HEK293T (cell line): ENCODE data around the gene SUPT16H.
"Not testable (repeated sequence)": the region's sequence is repeated elsewhere in the genome, so short reads cannot be mapped to it uniquely, and the experiment has no call there.

Experiments
- CTCF ChIA-PET: fragments of 350-600 bp; formaldehyde crosslinking; extraction: SDS; loops from one replicate; lab custom pipeline; 2021; ENCODE audit warnings: antibody characterized with exemption, inconsistent platforms; lab: Yijun Ruan, JAX
- POLR2A ChIA-PET: fragments of 350-600 bp; formaldehyde crosslinking; extraction: SDS; loops from one replicate; lab custom pipeline; 2020; ENCODE audit warnings: antibody characterized with exemption, inconsistent platforms; lab: Yijun Ruan, JAX
- DNase-seq: peaks from one replicate; pipeline ENCODE4 v3.0.0; 2012; ENCODE audit warnings: mixed read lengths; ENCODE audit errors: extremely low spot score
- ARNT ChIP-seq: fragments of 450-650 bp; IDR thresholded peaks from 2 replicates; pipeline ENCODE4 v1.6.1; 2017; ENCODE audit warnings: mild to moderate bottlenecking
- BHLHE40 ChIP-seq: fragments of 450-650 bp; IDR thresholded peaks from 2 replicates; pipeline ENCODE4 v1.6.1; 2016; ENCODE audit warnings: mild to moderate bottlenecking, moderate library complexity, borderline replicate concordance
- CTBP1 ChIP-seq: fragments of 450-650 bp; IDR thresholded peaks from 2 replicates; pipeline ENCODE4 v1.6.1; 2016; ENCODE audit warnings: borderline replicate concordance
- ELF4 ChIP-seq: fragments of 450-650 bp; IDR thresholded peaks from 2 replicates; pipeline ENCODE4 v1.6.1; 2017; ENCODE audit warnings: antibody characterized with exemption
- FOXA1 ChIP-seq: fragments of 450-650 bp; IDR thresholded peaks from 2 replicates; pipeline ENCODE4 v1.6.1; 2016; ENCODE audit warnings: mild to moderate bottlenecking
- FOXK2 ChIP-seq: fragments of 450-650 bp; IDR thresholded peaks from 2 replicates; pipeline ENCODE4 v1.6.1; 2016; ENCODE audit warnings: mild to moderate bottlenecking
- FOXM1 ChIP-seq: fragments of 450-650 bp; IDR thresholded peaks from 2 replicates; pipeline ENCODE4 v1.6.1; 2017; ENCODE audit warnings: mild to moderate bottlenecking, borderline replicate concordance
- HDGF ChIP-seq: fragments of 450-650 bp; IDR thresholded peaks from 2 replicates; pipeline ENCODE4 v1.6.1; 2017; ENCODE audit warnings: antibody characterized with exemption, borderline replicate concordance
- L3MBTL2 ChIP-seq: fragments of 450-650 bp; conservative IDR thresholded peaks from 2 replicates; pipeline ENCODE4 v1.6.1; 2016; ENCODE audit warnings: mild to moderate bottlenecking
- LEF1 ChIP-seq: fragments of 450-650 bp; IDR thresholded peaks from 2 replicates; pipeline ENCODE4 v1.6.1; 2017; ENCODE audit warnings: mild to moderate bottlenecking, borderline replicate concordance
- NFRKB ChIP-seq: fragments of 450-650 bp; IDR thresholded peaks from 2 replicates; pipeline ENCODE4 v1.6.1; 2016; ENCODE audit warnings: mild to moderate bottlenecking, moderate library complexity
- PKNOX1 ChIP-seq: fragments of 450-650 bp; IDR thresholded peaks from 2 replicates; pipeline ENCODE4 v1.6.1; 2016
- SP1 ChIP-seq: fragments of 450-650 bp; IDR thresholded peaks from 2 replicates; pipeline ENCODE4 v1.6.1; 2017
- SUZ12 ChIP-seq: fragments of 450-650 bp; IDR thresholded peaks from 2 replicates; pipeline ENCODE4 v1.6.1; 2016; ENCODE audit warnings: mild to moderate bottlenecking
- TARDBP ChIP-seq: fragments of 450-650 bp; IDR thresholded peaks from 2 replicates; pipeline ENCODE4 v1.6.1; 2016
- ZNF384 ChIP-seq: fragments of 450-650 bp; IDR thresholded peaks from 2 replicates; pipeline ENCODE4 v1.6.1; 2016

SUPT16H gene

GRCh38 chr14:21384494-21384851, 654 bp upstream of the SUPT16H start:
- POLR2A ChIA-PET = interaction anchor here (0.5 to 1.5 kb wide), 14 partner anchors 9 to 313 kb away, joined by 3 to 10 read pairs (median 4); partner anchors contain the start of genes CHD8 and RAB2B
- no peak for DNase-seq
- CTCF ChIA-PET = interaction anchor here (0.6 kb wide), 2 partner anchors 79 to 142 kb away, joined by 3 read pairs; partner anchors contain the start of gene SALL2
- no peak for TF ChIP-seq SUZ12
- no peak for TF ChIP-seq NFRKB
- TF ChIP-seq CTBP1 = no peak
- no peak for TF ChIP-seq ELF4
- no peak for TF ChIP-seq ARNT
- TF ChIP-seq FOXK2 = no peak
- no peak for TF ChIP-seq SP1
- no peak for TF ChIP-seq LEF1
- no peak for TF ChIP-seq BHLHE40

GRCh38 chr14:21382886-21383847, 652 bp downstream of the SUPT16H start:
- ChIA-PET CTCF (no interaction called here), POLR2A (interaction anchor here (0.6 to 1.1 kb wide), 5 partner anchors 9 to 133 kb away, joined by 3 to 8 read pairs (median 3); no protein-coding TSS in a partner anchor)
- peak; percentile 49 for DNase-seq
- TF ChIP-seq PKNOX1 = no peak
- TF ChIP-seq FOXM1 = no peak
- TF ChIP-seq FOXK2 = no peak
- no peak for TF ChIP-seq FOXA1
- TF ChIP-seq L3MBTL2 = peak; percentile 26

GRCh38 chr14:21382095-21382494, 1.7 kb downstream of the SUPT16H start:
- DNase-seq = no peak
- TF ChIP-seq ZNF384 (no peak), L3MBTL2 (no peak), ELF4 (no peak), FOXK2 (no peak), SP1 (no peak)
- POLR2A ChIA-PET = interaction anchor here (0.8 to 1.1 kb wide), 4 partner anchors 10 to 117 kb away, joined by 3 to 8 read pairs (median 3); no protein-coding TSS in a partner anchor
- CTCF ChIA-PET = no interaction called here

GRCh38 chr14:21379338-21379737, 4.5 kb downstream of the SUPT16H start:
- POLR2A ChIA-PET = interaction anchor here (1.4 kb wide), 1 partner anchor 115 kb away, joined by 4 read pairs; no protein-coding TSS in a partner anchor
- CTCF ChIA-PET = interaction anchor here (0.7 kb wide), 1 partner anchor 1110 kb away, joined by 3 read pairs; no protein-coding TSS in a partner anchor

GRCh38 chr14:21373980-21374379, 9.8 kb downstream of the SUPT16H start:
- no peak for TF ChIP-seq FOXA1
- no peak for TF ChIP-seq L3MBTL2
- TF ChIP-seq CTBP1 = no peak
- no peak for TF ChIP-seq ZNF384
- TF ChIP-seq BHLHE40 = no peak
- TF ChIP-seq HDGF = no peak
- no peak for TF ChIP-seq NFRKB
- no peak for TF ChIP-seq SUZ12
- TF ChIP-seq PKNOX1 = no peak
- TF ChIP-seq ELF4 = no peak
- no peak for TF ChIP-seq TARDBP
- TF ChIP-seq ARNT = no peak
- TF ChIP-seq LEF1 = no peak
- no peak for TF ChIP-seq FOXK2
- no peak for TF ChIP-seq SP1
- no peak for TF ChIP-seq FOXM1
- no peak for DNase-seq
- ChIA-PET POLR2A (no interaction called here), CTCF (no interaction called here)

More at GRCh38 chr14:21379338-21379737, 4.5 kb downstream of the SUPT16H start:
- no peak for DNase-seq
- TF ChIP-seq ELF4 = no peak
- TF ChIP-seq HDGF = no peak
- TF ChIP-seq BHLHE40 = no peak
- TF ChIP-seq LEF1 = no peak
- no peak for TF ChIP-seq PKNOX1
- no peak for TF ChIP-seq ARNT

GRCh38 chr14:21372814-21373213, 11.0 kb downstream of the SUPT16H start:
- POLR2A ChIA-PET = interaction anchor here (0.7 kb wide), 1 partner anchor 410 kb away, joined by 3 read pairs; no protein-coding TSS in a partner anchor
- CTCF ChIA-PET, DNase-seq: not testable (repeated sequence)

- ChIA-PET POLR2A (interaction anchor here (0.6 kb wide), 1 partner anchor 14 kb away, joined by 3 read pairs; no protein-coding TSS in a partner anchor), CTCF (no interaction called here)
- TF ChIP-seq ELF4 = no peak
- TF ChIP-seq FOXM1 = no peak
- no peak for DNase-seq
Observed at GRCh38 chr14:21369949-21370679, 13.7 kb downstream of the SUPT16H start.
